Endothelial cell of umbilical vein (primary cell): ENCODE measurements around the gene GNAZ.

Source experiments
- CTCF ChIP-seq, 2 donors: IDR thresholded peaks; 1 replicate in 1 of 2; 2 replicates in 1 of 2; pipeline ENCODE4 v1.5.1; 2011; ENCODE audit warnings: low read length in 2 of 2, mild to moderate bottlenecking in 2 of 2, moderate library complexity in 2 of 2, control low read depth in 1 of 2, inconsistent platforms in 1 of 2, low read depth in 1 of 2; ENCODE audit not compliant: insufficient read depth in 1 of 2; ENCODE audit errors: extremely low read depth in 1 of 2
- JUN ChIP-seq: IDR thresholded peaks from 2 replicates; pipeline ENCODE4 v1.6.1; 2011; ENCODE audit warnings: borderline replicate concordance, low read depth; ENCODE audit not compliant: insufficient read length, insufficient read depth
- MYC ChIP-seq: IDR thresholded peaks from one replicate; pipeline ENCODE4 v1.6.1; 2011; ENCODE audit warnings: mild to moderate bottlenecking, low read depth, low read length
- POLR2A ChIP-seq: IDR thresholded peaks from 2 replicates; pipeline ENCODE4 v1.6.1; 2012; ENCODE audit warnings: low read depth, mild to moderate bottlenecking, control low read depth, low read length
- POLR2AphosphoS5 ChIP-seq: IDR thresholded peaks from 2 replicates; pipeline ENCODE4 v1.6.1; 2012; ENCODE audit warnings: low read depth, mild to moderate bottlenecking, control low read depth, low read length, moderate library complexity; ENCODE audit not compliant: insufficient read depth

- no peak for TF ChIP-seq POLR2A
- no peak for TF ChIP-seq JUN
- no peak for TF ChIP-seq CTCF (IDR thresholded peaks at IDR 0.05; ENCODE audit: extremely low read depth in 1 of 2, insufficient read depth in 1 of 2, low read depth in 1 of 2, low read length in 2 of 2)
- no peak for TF ChIP-seq MYC
- no peak for TF ChIP-seq POLR2AphosphoS5
These were observed 9.5 kb upstream of the GNAZ start for GRCh38 chr22:23060612-23061400.
